Mesothelial cell of epicardium (in vitro differentiated cells): ENCODE measurements around the gene NPW. TPM values are rescaled to one million over a fixed set of nuclear protein-coding genes. Genes with fewer than 3 reads are reported as not detected.

ENCODE experiments used
- DNase-seq, 2 experiments: peaks; one replicate each; pipeline ENCODE4 v3.0.0; 2021; ENCODE audit warnings: low spot score in 2 of 2; ENCODE audit not compliant: unreplicated experiment in 2 of 2
- H3K27ac Mint-ChIP-seq: 2 replicates; pipeline ENCODE4 v1.8.0; 2021; ENCODE audit warnings: mixed read lengths
- H3K27me3 Mint-ChIP-seq: 2 replicates; pipeline ENCODE4 v1.8.0; 2021; ENCODE audit warnings: low read depth, mixed read lengths
- H3K36me3 Mint-ChIP-seq: 2 replicates; pipeline ENCODE4 v1.8.0; 2021; ENCODE audit warnings: mixed read lengths
- H3K4me1 Mint-ChIP-seq: 2 replicates; pipeline ENCODE4 v1.8.0; 2021; ENCODE audit warnings: mixed read lengths
- H3K4me3 Mint-ChIP-seq: 2 replicates; pipeline ENCODE4 v1.8.0; 2021; ENCODE audit warnings: mild to moderate bottlenecking, moderate library complexity, mixed read lengths
- H3K9me3 Mint-ChIP-seq: 2 replicates; pipeline ENCODE4 v1.8.0; 2021; ENCODE audit warnings: mixed read lengths
- total RNA-seq: library from RNA; stranded (reverse); gene quantifications from 3 replicates; pipeline ENCODE4 v1.2.1, GENCODE V29; 2021
- TF ChIP-seq, protein P1 (sequence below): fragments of 200-600 bp; sonication (generic); IDR thresholded peaks from one replicate; pipeline ENCODE4 v1.5.0; 2021; ENCODE audit warnings: antibody characterized with exemption; ENCODE audit not compliant: unreplicated experiment

The NPW gene
- total RNA-seq, 1 donor from 2014 or later: 14.0 TPM

DNA sequence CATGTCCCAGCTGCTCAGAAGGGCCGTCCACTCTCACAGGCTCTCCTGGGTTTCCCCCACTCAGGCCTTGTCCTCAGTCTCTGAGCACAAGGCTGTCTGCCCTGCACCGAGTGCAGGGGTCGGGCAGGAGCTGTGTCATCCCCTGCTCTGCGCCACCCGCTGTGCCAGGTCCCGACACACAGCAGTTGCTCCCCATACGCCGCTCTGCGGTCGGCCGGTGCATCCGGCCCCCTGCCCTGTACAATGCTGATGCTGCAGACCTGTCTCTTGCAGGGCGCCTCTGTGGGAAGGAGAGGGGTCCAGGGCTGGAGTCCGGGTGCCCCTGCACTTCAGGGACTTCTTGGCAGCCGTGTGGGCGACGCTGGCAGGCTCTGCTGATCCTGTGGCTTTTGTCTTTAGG is 34.3 kb downstream of the NPW start:
- DNase-seq: no peak
- H3K27me3 Mint-ChIP-seq: no peaks in the 10 kb centered on the region
- no peaks in the 10 kb centered on the region for H3K9me3 Mint-ChIP-seq
- H3K4me1 Mint-ChIP-seq: peaks cover 1% of the 10 kb centered on the region
- TF ChIP-seq, protein P1, sequence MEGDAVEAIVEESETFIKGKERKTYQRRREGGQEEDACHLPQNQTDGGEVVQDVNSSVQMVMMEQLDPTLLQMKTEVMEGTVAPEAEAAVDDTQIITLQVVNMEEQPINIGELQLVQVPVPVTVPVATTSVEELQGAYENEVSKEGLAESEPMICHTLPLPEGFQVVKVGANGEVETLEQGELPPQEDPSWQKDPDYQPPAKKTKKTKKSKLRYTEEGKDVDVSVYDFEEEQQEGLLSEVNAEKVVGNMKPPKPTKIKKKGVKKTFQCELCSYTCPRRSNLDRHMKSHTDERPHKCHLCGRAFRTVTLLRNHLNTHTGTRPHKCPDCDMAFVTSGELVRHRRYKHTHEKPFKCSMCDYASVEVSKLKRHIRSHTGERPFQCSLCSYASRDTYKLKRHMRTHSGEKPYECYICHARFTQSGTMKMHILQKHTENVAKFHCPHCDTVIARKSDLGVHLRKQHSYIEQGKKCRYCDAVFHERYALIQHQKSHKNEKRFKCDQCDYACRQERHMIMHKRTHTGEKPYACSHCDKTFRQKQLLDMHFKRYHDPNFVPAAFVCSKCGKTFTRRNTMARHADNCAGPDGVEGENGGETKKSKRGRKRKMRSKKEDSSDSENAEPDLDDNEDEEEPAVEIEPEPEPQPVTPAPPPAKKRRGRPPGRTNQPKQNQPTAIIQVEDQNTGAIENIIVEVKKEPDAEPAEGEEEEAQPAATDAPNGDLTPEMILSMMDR: no peak
- H3K4me3 Mint-ChIP-seq: no peak overlapping the region
- H3K27ac Mint-ChIP-seq: no peak overlapping the region
- peaks cover 12% of the 10 kb centered on the region for H3K36me3 Mint-ChIP-seq

DNA sequence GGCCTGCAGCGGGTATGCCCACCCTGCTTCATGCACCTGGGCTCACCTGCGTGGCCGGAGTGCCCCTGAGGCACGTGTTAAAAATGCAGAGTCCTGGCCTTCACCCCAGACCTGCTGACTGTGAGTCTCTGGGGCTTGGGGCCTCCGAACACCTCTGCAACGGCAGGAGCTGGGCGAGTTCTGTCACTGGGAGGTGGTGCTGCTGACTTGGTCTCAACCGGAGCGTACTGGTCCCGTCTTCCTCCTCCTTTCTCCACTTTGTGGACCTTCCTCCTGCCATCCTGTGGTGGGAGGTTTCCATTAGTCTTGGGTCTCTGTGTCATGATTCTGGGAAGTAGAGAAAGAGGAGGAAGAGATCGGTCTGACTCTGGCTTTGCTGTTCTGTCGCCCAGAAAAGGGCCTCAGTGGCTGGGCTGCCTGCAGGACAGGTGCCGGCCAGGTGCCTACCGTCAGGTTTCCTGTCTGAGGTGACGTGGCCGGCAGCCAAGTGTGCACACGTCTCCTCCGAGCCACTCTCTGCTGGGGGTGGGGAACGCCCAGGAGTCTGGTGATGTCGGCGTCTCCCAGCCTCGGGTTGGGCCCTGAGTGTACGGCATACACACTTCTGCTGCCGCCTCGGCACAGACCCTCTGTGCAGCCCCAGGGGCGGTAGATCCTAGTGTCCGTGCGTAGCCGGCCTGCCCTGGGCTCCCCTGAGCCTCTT is 35.1 kb downstream of the NPW start:
- no peak overlapping the region for H3K4me3 Mint-ChIP-seq
- peaks cover 12% of the 10 kb centered on the region for H3K36me3 Mint-ChIP-seq
- no peak overlapping the region for H3K27ac Mint-ChIP-seq
- H3K4me1 Mint-ChIP-seq: no peaks in the 10 kb centered on the region
- no peaks in the 10 kb centered on the region for H3K27me3 Mint-ChIP-seq
- DNase-seq: no peak
- TF ChIP-seq, protein P1: no peak
- no peaks in the 10 kb centered on the region for H3K9me3 Mint-ChIP-seq

DNA sequence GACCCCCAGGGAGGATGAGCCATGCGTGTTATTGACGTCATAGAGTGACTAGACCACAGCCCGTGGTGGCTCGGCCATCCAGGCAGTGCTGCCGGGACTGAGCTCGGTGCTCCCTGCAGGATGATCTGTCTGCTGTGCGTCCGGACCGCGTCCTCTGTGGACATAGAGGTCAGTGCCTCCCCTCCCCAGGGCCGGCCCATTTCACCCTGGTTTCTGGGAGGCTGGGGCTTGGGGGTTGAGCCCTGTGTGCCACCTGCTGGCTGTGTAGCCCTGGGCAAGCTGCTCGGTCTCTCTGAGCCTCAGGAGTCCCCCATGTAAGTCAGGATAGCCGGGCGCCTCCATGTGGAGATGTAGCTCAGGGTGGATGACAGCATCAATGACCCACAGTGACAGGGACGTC is 36.5 kb downstream of the NPW start:
- Mint-ChIP-seq H3K4me3 (no peak overlapping the region), H3K4me1 (no peaks in the 10 kb centered on the region), H3K36me3 (peaks cover 10% of the 10 kb centered on the region), H3K9me3 (no peaks in the 10 kb centered on the region), H3K27me3 (no peaks in the 10 kb centered on the region), H3K27ac (no peak overlapping the region)
- TF ChIP-seq, protein P1: no peak
- DNase-seq: no peak

DNA sequence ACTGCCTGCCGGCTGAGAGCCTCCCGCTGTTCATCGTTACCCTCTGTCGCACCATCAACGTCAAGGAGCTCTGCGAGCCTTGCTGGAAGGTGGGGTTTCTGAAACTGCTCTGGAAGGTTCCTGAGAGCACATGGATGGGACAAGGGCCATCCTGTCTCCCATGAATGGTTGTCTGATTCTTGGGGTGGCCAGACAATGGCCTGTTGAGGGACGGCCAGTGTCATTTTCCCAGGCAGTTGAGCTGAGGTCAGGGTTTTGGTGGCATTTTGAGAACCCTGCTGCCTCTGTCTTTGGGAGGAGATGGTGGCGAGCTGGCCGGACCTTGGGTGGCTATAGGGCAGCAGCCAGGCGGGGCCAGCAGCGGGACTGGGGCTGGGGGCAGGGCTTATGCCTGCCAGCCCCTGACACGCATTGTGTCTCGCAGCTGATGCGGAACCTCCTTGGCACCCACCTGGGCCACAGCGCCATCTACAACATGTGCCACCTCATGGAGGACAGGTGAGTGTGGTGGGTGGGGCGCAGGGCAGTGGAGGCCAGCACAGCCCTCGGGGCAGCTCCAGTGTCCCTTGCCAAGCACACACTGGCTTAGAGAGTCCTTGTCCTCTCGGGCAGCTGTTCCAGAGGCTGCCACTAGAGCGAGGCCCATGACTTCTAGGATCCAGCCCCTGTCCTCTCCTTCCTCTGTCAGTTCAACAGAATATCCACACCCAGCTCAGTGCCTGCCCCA is 37.3 kb downstream of the NPW start:
- Mint-ChIP-seq H3K4me1 (no peaks in the 10 kb centered on the region), H3K4me3 (no peak overlapping the region), H3K9me3 (no peaks in the 10 kb centered on the region), H3K36me3 (peaks cover 7% of the 10 kb centered on the region), H3K27ac (no peak overlapping the region), H3K27me3 (no peaks in the 10 kb centered on the region)
- DNase-seq: no peak
- TF ChIP-seq, protein P1: no peak

DNA sequence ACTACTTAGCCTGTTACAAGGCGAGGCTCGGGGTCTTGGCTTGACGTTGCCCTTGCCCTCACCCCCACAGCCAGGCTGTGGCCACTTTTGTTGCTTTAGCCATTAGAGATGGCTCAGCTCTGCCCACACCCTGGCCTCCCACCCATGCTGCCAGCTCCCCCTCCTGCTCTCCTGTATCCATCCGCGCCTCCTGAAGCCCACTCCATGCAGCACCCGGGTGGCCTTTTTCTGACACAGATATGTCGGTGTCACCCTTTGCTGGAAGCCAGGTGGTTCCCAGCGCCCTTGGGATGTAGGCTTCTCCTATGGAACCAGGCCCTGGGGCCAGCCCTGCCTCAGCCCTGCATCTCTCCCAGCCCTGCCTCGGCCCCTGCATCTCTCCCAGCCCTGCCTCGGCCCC is 37.9 kb downstream of the NPW start:
- DNase-seq: no peak
- no peaks in the 10 kb centered on the region for H3K27me3 Mint-ChIP-seq
- no peaks in the 10 kb centered on the region for H3K4me1 Mint-ChIP-seq
- H3K4me3 Mint-ChIP-seq: no peak overlapping the region
- peaks cover 7% of the 10 kb centered on the region for H3K36me3 Mint-ChIP-seq
- no peak overlapping the region for H3K27ac Mint-ChIP-seq
- TF ChIP-seq, protein P1: no peak
- H3K9me3 Mint-ChIP-seq: no peaks in the 10 kb centered on the region
